NCI-H2029 (cell line): ENCODE results near the gene PCSK7.

Source experiments
- DNase-seq: peaks from one replicate; lab custom pipeline; 2025; lab: John Stamatoyannopoulos, UW

PCSK7 gene

DNA sequence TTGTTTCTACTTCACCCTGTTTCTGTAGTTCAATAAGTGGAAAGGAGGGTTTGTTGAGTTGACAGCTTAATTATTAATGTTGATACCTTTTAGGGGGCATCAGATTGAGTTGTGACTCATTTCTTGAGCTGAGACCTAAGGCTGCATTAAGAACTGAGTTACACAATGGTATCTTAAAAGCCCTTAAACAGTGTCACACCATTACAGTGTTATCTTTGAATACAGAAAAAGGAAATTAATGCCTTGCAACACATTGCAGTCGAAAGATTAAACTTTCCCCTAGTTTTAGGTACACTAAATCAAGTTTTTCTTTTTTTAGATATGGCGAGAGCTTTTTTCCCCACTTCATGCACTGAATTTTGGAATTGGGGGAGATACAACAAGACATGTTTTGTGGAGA, 71.0 kb downstream of the PCSK7 start:
- no peak for DNase-seq

DNA sequence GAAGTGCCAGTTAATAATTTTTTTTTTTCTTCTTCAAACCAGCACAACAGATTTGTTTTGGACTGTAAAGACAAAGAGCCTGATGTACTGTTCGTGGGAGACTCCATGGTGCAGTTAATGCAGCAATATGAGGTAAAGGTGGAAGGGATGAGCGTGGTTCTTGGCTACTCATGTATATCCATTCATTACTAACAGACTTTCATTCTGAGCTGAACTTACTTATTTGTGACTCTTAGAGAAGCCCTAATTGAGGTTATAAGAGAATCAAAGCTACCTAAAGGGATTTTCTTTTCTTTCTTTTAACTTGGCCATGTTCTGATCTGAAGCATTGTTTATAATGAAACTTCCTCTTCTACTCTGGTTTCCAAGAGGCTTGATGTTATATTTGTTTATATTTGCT, 72.0 kb downstream of the PCSK7 start:
- no peak for DNase-seq

DNA sequence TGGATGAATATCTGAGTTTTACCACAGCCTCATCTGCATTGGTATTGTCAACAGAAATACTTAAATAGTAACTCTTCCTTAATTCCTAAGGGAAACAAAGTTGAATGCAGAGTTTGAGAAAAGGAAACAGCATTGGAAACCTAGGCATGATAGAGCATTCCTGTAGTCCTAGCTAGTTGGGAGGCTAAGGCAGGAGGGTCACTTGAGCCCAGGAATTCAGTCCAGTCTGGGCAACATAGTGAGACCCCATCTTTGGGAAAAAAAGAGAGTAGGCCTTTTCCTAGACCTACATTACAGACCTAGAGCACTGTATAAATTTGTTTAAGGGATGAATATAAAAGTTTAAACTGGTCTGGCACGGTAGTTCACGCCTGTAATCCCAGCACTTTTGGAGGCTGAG, 74.4 kb downstream of the PCSK7 start:
- no peak for DNase-seq

DNA sequence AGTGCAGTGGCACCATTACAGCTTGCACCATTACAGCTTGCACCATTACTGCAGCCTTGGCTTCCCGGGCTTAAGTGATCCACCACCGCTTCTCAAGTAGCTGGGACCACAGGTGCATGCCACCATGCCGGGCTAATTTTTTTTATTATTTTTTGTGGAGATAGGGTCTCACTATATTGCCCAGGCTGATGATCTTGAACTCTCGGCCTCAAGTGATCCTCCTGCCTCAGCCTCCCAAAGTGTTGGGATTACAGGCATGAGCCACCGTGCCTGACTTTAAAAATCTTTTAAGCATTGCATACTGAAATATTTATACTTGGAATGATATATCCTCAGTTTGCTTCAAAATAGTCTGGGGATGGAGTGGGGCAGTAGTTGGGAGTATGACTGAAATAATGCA, 77.4 kb downstream of the PCSK7 start:
- no peak for DNase-seq
